GM18907 (cell line): ENCODE results near the gene GNA15.

Experiments used
- ATAC-seq: cut with Tn5 transposase; IDR thresholded peaks from one replicate; pipeline ENCODE4 v1.9.1; 2021; ENCODE audit warnings: mild to moderate bottlenecking, moderate library complexity; ENCODE audit not compliant: unreplicated experiment

Gene GNA15

GRCh38 chr19:3119693-3120380, 16.0 kb upstream of the GNA15 start:
- no peak for ATAC-seq

GRCh38 chr19:3120611-3121276, 15.1 kb upstream of the GNA15 start:
- no peak for ATAC-seq

- ATAC-seq: no peak
Observed at GRCh38 chr19:3121396-3121795, 14.4 kb upstream of the GNA15 start.

- ATAC-seq: no peak
Observed at GRCh38 chr19:3121821-3122511, 13.9 kb upstream of the GNA15 start.

GRCh38 chr19:3122512-3122870, 13.3 kb upstream of the GNA15 start:
- no peak for ATAC-seq

- ATAC-seq: no peak
Observed at GRCh38 chr19:3123088-3123721, 12.6 kb upstream of the GNA15 start.

GRCh38 chr19:3123956-3124355, 11.9 kb upstream of the GNA15 start:
- ATAC-seq: no peak

- no peak for ATAC-seq
Observed at GRCh38 chr19:3124630-3125029, 11.2 kb upstream of the GNA15 start.

- no peak for ATAC-seq
Observed at GRCh38 chr19:3125900-3126524, 9.8 kb upstream of the GNA15 start.

- no peak for ATAC-seq
Observed at GRCh38 chr19:3129112-3129511, 6.7 kb upstream of the GNA15 start.

GRCh38 chr19:3131168-3131567, 4.7 kb upstream of the GNA15 start:
- no peak for ATAC-seq

GRCh38 chr19:3132971-3133792, 2.7 kb upstream of the GNA15 start:
- ATAC-seq: peak; percentile 68

GRCh38 chr19:3133793-3134116, 2.1 kb upstream of the GNA15 start:
- ATAC-seq: no peak

- no peak for ATAC-seq
Observed at GRCh38 chr19:3136684-3137055, 837 bp downstream of the GNA15 start.

- no peak for ATAC-seq
Observed at GRCh38 chr19:3137119-3137518, 1.3 kb downstream of the GNA15 start.

- ATAC-seq: no peak
Observed at GRCh38 chr19:3138268-3138667, 2.4 kb downstream of the GNA15 start.

GRCh38 chr19:3140667-3141038, 4.8 kb downstream of the GNA15 start:
- ATAC-seq: no peak

GRCh38 chr19:3142292-3142670, 6.4 kb downstream of the GNA15 start:
- no peak for ATAC-seq

- no peak for ATAC-seq
Observed at GRCh38 chr19:3142781-3143337, 7.0 kb downstream of the GNA15 start.

GRCh38 chr19:3145909-3146676, 10.3 kb downstream of the GNA15 start:
- ATAC-seq: no peak
